GM18499 (cell line): ENCODE results near the gene FER.

Source experiments
- ATAC-seq: cut with Tn5 transposase; IDR thresholded peaks from one replicate; pipeline ENCODE4 v1.9.1; 2021; ENCODE audit warnings: moderate number of reproducible peaks; ENCODE audit not compliant: insufficient read depth, unreplicated experiment

FER gene

DNA sequence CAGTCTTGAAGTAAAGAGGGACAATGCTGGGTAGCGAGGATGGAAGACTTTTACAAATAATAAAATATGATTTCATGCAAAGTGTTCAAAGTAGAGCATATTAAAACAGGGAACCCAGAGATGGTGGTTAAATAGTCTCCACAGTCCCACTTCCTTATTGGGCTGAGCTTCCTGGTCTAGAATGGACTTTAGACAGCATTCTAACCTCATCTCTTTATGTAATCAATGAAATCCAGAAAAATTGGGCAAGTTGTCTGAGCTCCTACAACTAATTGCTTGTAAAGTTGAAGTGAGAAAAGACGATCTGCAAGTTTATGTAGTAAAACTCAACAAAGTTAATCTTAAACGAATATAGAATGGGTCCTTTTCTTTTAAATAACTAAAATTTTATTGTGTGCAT lies 333.2 kb downstream of the FER start:
- ATAC-seq = no peak

DNA sequence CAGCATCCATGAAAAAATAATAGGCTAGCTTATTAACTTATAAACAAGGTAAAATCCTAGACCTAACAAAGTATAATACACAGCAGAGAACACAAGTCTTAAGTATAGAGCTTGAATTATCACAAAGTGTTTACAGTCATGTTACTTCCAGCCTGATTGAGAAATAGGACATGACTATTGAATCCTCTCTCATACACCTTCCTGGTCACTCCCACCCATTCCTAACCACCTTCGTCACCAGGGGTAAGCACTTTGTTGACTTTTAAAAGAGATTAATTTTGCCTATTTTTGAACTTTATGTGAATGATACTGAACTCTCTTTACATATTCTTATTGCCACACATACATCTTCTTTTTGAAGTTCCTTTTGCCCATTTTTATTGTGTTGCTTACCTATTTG lies 336.2 kb downstream of the FER start:
- ATAC-seq = no peak

DNA sequence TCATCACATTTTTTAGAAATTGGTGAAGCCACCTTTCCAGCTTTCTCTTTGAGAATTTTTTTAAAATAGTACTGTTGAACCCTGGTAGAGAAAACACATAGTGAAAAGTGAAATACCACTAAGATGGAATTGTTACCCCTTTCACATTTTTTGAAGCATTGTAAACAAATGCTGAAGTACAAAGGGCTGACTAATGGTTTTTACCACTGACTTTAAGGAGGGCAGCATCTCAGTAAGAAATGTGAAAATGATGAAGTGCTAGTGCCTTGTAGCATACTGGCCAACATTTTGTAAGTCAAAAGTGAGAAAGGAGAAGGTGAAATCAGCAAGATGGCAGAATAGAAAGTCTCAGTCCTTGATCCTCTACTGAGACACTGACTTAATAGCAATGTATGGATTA lies 341.5 kb downstream of the FER start:
- no peak for ATAC-seq

DNA sequence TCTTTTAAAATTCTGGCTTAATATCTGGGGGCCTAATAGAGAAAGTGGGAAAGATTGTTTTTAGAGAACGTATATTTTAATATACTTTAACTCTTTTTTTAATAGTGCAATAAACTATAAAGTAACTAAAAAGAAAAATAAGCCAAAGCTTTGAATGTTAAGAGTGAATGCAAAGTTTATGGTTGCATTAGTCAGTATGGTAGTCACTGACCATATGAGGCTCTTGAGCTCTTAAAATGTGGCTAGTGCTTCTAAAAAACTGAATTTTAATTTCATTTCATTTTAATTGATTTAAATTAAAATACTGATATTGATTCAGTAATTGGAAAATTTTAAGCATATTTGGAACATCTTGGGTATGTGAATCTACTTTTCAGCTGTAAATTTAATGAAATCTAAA lies 351.4 kb downstream of the FER start:
- no peak for ATAC-seq

DNA sequence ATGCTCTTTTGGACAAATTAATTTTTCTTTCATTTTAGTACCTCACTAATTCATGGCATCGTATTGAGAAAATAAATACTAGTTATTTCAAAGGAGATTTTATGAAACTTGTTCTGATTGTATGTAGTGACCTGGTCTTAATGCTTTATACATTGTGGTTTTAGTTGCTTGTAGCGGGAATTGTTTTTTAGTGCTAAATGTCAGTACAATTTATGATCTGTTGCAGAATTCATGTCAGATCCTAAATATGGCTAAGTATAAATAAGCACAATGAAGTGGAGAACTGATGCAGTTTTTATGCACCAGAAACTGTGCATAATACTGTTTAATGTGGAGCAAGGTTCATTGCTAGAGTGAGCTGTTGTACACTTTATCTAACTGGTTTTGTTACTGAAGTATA lies 353.3 kb downstream of the FER start:
- no peak for ATAC-seq

DNA sequence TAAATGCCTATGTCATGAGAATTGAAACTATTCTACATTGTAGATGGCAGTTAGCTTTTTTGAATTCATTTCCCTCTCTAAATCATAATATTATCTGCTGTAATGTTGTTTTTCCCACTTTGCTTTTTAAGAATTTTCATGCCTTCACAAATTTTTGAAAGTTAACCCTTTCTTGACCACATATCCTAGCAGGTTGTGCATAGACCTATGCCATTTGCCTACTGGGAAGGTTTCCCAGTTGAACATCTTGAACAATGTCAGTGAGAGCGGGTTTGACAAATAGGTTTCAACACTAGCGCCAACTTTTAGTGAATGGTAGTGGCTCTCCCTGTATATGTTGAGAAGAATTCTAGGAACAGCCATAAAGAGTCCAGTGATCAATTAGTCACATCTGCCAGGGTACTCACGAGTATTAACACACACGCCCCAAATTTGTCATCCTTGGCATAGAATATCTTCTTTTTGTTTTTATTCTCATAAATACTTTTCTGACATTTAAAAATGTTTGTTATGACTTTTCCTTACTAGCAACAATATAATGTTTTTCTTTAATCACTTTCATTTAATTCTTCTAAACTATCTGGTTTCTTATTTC lies 354.5 kb downstream of the FER start:
- no peak for ATAC-seq

DNA sequence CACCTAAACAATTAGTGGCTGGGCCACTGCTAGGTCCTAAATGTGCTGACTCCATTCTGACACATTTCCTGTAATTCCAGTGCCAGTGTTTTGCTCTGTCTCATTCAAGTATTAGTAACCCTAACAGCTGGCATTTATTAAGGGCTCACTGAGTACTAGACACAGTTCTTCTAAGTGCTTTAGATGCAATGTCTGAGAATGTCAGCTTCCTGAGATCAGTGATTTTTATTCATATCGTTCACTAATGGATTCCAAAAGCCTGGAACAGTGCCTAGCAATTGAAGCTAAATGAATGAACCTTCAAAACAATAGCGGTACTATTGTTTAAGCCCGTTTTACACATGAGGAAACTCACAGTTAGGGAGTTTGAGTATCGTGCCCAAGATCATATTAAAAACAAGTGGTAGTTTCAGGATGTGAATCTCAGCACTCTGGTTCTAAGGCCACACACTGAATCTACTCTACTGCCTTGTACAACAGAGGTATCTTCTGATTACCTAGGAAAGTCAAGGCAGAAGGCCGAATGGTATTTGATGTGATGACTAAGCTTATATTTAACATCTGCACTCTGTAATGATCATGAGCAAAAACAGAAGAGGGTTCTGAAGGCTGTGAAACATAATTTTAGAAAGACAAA lies 358.1 kb downstream of the FER start:
- no peak for ATAC-seq

DNA sequence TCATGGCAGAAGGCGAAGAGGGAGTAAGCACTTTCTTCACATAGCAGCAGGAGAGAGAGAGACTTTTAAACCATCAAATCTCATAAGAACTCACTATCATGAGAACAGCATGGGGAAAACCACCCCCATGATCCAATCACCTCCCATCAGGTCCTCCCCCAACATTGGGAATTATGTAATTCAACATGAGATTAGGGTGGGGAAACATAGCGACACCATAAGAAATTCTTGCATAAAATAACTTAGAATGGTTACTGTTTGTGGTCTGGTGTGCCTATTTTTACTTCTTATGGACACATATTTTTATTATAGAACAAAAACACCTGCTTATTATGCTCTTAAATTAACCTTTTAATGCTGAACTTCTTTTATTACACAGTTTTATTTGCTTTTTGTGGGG lies 364.0 kb downstream of the FER start:
- ATAC-seq = no peak

DNA sequence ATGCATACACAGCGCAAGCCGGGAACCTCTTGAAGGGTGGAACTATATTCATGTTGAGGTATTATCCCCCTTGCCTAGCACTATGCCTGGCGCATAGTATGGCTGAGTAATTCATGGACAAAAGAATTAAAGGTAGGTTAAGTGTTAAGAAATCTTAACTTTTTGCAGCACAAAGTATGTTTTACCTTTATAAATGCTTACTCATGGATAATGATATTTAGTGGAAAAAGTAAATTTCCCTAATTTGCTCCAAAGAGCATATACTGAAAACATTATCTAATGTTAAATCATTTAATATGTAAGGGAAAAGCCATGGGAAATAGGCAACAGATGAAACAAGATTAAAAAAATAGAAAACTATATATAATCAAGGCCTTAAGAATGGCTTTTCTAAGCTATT lies 365.9 kb downstream of the FER start:
- ATAC-seq = no peak

DNA sequence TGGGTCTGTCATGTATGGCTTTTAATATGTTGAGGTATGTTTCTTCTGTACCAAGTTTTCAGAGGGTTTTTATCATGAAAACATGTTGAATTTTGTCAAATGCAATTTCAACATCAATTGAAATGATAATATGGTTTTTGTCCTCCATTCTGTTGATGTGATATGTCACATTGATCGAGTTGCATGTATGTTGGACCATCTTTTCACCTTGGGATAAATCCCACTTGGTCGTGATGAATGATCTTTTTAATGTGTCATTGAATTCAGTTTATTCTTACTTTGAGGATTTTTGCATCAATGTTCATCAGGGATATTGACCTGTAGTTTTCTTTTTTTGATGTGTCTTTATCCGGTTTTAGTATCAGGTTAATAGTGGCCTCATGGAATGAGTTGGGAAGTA lies 373.5 kb downstream of the FER start:
- no peak for ATAC-seq

DNA sequence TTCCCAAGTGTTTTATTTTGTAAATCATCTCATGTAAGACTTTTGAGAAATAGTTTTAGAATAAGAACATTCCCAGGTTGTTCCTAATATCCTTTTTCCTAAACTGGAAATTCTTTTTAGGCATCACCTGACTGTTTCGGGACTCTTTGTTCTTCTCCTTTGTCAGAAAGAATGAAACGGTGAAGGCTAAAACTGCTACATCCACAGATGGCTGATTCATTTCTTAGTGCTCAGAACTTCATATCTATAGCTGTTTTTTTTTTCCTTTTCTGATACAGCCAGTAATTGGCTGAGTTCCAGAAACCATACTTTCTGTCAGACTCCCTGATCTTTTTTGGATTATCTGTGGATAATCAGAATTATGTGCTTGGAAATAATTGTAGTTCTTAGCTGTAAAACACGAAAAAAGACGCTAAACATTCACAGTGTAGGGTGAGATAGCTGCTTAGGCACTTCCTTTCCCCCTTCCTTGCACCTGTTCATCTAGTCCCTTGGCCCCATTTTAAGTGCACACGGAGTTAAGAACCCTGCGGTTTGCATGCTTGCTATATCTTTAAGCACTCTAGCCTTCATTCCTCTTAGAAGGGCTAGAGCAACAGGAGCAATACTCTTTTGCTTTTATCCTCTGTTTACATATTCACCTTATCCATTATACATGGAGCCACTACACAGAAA lies 378.2 kb downstream of the FER start:
- no peak for ATAC-seq

DNA sequence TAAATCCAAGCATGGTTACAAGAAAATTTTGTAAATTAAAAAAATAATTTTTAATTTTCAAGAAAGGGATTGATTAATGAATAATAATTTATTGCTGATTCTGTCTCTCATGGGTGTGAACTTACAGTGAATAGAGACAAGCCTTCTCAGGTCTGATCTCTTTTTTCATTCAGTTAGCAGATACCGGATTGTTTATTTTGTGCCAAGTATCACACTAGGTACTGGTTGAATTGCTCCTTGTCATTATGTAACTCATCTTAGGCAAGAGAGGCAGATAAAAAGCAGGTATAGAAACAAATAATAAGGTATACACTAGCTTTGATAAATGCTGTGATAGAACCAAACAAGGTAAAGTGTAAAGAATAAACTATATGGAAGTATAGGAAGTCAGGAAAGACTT lies 378.8 kb downstream of the FER start:
- ATAC-seq = no peak

DNA sequence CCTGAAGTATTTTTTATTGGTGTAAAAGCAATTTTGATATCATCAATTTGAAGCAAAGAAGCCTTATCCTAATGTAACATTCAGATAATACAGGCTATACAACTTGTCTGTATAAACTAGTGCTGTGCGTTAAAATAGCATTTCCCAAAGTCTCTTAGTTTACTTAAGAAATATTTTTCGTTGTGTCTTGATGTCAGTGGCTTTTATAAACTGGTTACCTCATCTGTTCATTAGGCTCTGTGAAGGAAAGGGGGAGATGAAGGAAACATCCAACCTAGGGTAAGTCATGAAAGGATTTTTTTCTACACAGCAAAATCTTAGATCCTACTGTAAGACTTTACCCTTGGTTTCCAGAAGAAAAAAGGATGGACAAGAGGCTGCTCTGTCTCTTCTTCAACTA lies 389.2 kb downstream of the FER start:
- ATAC-seq = no peak

DNA sequence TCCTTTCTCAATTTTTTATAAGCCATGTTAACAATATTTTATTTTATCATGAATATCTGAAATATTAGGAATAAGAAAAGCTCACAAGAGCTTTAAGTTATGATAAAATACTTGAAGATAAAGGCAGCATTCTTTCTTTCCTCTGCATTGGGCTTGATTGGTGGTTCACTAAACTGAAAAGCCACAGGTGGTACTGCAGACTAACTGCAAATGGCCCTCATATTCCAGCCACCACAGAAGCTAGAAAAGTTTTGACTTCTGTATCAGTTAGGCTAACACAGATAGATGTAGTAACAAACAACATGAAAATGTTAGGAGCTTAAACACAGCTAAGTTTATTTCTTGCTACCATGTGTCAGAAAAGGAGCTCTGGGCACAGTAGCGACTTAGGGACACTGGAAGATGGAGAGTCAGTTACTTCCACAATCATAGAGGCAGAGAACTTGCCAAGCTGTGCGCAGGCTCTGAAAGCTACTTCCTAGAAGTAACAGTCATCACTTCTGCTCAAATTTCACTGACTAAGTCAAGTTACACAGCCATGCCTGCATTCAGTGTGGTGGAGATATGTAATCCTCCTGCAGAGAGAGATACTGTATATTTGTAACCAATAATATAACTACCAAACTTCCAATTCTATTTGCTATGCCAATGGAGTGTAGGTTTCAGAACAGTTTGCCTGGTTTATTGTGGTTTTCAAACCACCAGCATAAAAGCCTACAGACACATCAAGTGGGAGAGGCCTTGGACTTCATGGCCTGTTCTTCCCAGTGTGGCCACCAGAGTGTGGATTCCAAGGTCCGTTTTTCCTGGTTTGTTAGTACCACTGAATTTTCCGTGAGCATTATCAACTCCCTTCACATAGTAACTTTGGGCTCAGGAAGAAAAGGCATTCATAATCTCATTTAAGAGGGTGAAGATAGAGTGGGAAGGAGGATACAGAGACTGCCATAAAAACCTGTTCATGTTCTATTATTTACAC lies 393.8 kb downstream of the FER start:
- ATAC-seq = no peak

DNA sequence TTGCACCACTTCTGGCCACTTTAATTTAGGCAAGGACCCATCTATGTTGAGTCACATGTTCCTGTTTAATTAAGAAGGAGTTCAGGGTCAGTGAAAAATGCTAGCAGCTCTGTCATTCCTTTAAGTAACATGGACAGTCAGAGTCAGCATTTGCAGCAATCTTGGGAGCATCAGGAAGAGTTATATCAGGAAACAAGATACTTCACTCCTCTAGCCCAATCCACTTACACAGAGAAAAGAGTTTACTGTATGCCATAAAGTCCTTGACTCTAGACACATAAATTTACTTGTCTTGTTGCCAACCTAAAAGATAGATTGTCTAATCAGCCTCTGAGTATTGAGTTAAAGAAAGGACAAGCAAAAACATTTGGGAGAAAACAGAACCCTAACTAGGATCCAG lies 395.3 kb downstream of the FER start:
- no peak for ATAC-seq

DNA sequence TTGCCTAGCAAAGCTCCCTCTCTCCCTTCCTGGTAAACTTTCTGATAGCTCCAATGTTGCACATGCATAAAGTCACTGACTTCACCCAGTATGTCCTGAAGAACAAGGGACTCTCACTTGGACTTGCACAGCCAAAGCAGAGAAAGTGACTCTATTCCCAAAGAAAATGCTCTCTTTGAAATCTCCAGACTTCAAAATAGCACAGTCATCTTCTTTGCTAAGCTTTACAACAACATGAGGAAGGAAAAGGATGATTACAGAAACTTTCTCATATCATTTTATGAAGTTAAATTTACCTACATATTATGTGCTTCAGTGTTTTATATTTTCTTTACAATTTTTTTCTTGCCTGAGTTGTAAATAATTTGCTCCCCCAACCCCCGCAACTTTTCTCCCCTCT lies 397.4 kb downstream of the FER start:
- ATAC-seq = no peak

DNA sequence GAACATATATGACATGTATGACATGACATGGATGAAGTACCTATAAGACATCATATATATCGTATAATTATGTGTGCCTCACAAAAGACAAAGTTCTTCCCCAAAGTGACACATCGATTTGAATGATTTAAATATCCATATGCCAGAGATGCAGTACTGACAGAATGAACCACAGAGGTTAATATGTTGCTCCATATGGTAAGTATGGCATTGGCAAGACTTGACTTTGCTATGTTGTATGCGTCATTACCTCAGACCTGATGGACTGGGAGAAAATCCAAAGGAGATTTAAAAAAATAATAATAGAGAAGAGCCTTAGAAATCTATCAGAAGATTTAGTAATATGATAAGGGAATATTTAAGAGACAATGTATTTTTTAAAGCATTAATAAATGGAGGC lies 398.9 kb downstream of the FER start:
- no peak for ATAC-seq

DNA sequence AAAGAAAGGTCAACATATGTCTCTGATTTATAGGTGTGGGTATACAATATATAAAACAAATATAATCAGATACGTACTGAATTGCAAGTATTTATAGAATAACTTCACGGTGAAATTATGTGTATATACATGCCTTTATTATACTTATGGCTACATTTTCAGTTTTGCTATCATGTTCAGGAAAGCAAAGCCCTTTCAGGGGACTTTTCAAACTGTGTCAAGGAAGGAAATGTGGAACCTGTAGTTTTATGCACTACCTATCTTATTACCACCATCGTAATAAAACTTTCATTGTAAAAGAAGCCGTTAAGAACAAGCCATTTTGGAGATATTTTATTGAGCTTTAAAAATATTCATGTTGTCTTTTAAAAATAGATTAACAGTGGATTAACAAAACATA lies 404.9 kb downstream of the FER start:
- ATAC-seq = no peak

DNA sequence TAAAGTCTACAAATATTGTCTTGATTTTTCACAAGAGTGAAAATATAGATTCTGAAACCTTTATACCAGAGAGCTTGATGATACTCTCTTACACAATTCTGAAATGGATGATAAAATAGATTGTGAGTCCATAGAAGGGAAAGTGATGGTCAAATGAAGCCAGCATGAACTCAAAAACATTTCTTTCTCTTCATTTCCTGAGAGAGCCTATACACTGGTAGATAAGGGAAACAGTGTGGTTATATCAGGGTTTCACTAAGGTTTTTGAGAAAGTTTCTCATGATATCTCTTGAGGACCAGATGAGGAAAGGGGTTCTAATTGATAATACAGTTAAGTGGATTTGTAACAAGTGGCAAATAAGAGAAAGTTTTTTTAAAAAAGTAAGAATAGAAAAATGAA lies 407.9 kb downstream of the FER start:
- ATAC-seq = no peak

DNA sequence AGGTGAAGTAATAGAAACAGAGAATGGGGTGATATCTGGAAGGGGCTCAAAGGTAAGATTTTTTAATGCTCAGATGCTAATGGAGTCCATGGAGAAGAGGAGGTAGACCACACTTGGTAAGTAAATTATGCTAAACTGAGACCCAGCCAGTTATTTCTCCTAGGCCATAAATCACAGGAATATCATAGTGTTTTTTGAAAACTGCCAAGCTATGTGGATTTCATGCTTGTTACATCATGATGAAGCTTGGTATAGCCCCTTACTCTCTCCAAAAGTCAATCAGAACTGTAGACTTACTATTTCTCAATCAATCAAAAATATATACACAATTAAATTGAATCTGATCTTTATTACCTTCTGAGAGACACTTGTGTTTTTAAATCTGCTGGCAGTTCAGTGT lies 409.2 kb downstream of the FER start:
- ATAC-seq = no peak

DNA sequence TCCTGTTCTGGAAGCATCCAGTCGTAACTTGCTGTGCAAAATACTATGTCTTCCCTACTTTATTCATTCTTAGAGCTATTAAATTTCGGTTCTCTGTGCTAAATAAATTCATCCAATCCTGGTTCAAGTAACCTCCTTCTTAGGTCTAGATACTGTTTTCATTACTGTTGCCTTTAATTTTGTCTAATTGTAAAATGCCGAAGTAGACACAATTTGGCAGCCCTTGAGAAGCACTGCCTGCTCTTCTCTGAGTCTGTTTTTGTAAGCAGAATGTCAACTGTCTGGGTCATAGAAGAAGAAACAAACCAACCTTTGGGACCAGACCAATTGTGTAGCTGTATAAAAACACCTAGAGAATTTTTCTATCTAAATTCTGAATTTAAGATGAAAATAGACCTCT lies 412.8 kb downstream of the FER start:
- no peak for ATAC-seq
